GM06990 (cell line): ENCODE data around the gene PPFIBP2.

Source experiments
- DNase-seq: peaks from one replicate; pipeline ENCODE4 v3.0.0-alpha.2; 2011; ENCODE audit not compliant: insufficient read length; ENCODE audit errors: extremely low read depth
- H3K27me3 ChIP-seq: replicated peaks from 2 replicates; pipeline ENCODE4 v1.6.0; 2011; ENCODE audit warnings: low read length; ENCODE audit not compliant: control insufficient read depth, insufficient read depth
- H3K36me3 ChIP-seq: 2 replicates; pipeline ENCODE4 v1.5.1; 2011; ENCODE audit warnings: low read length; ENCODE audit not compliant: control insufficient read depth, insufficient read depth
- H3K4me3 ChIP-seq: replicated peaks from 2 replicates; pipeline ENCODE4 v1.5.1; 2011; ENCODE audit warnings: low read depth, mild to moderate bottlenecking, control low read depth, low read length
- TF ChIP-seq, protein P1 (sequence below): IDR thresholded peaks from 2 replicates; pipeline ENCODE4 v1.5.1; 2011; ENCODE audit warnings: low read length, control low read depth, mild to moderate bottlenecking, inconsistent platforms; ENCODE audit not compliant: insufficient read depth, poor library complexity, severe bottlenecking

PPFIBP2 gene

GRCh38 chr11:7547687-7548086 is 33.9 kb downstream of the PPFIBP2 start:
- no peak overlapping the region for H3K4me3 ChIP-seq
- DNase-seq = no peak
- H3K27me3 ChIP-seq = no peaks in the 10 kb centered on the region
- TF ChIP-seq, protein P1, sequence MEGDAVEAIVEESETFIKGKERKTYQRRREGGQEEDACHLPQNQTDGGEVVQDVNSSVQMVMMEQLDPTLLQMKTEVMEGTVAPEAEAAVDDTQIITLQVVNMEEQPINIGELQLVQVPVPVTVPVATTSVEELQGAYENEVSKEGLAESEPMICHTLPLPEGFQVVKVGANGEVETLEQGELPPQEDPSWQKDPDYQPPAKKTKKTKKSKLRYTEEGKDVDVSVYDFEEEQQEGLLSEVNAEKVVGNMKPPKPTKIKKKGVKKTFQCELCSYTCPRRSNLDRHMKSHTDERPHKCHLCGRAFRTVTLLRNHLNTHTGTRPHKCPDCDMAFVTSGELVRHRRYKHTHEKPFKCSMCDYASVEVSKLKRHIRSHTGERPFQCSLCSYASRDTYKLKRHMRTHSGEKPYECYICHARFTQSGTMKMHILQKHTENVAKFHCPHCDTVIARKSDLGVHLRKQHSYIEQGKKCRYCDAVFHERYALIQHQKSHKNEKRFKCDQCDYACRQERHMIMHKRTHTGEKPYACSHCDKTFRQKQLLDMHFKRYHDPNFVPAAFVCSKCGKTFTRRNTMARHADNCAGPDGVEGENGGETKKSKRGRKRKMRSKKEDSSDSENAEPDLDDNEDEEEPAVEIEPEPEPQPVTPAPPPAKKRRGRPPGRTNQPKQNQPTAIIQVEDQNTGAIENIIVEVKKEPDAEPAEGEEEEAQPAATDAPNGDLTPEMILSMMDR = no peak
- peaks cover 4% of the 10 kb centered on the region for H3K36me3 ChIP-seq

GRCh38 chr11:7548659-7549274 is 35.0 kb downstream of the PPFIBP2 start:
- Histone ChIP-seq H3K27me3 (no peaks in the 10 kb centered on the region), H3K4me3 (no peak overlapping the region), H3K36me3 (peaks cover 4% of the 10 kb centered on the region)
- DNase-seq = peak; percentile 21
- TF ChIP-seq, protein P1 = peak; percentile 78

GRCh38 chr11:7549681-7550080 is 35.9 kb downstream of the PPFIBP2 start:
- no peak overlapping the region for H3K4me3 ChIP-seq
- no peak for DNase-seq
- H3K27me3 ChIP-seq = no peaks in the 10 kb centered on the region
- TF ChIP-seq, protein P1 = no peak
- peaks cover 4% of the 10 kb centered on the region for H3K36me3 ChIP-seq

GRCh38 chr11:7551571-7551970 is 37.8 kb downstream of the PPFIBP2 start:
- TF ChIP-seq, protein P1 = no peak
- no peak for DNase-seq
- Histone ChIP-seq H3K36me3 (peaks cover 4% of the 10 kb centered on the region), H3K27me3 (no peaks in the 10 kb centered on the region), H3K4me3 (no peak overlapping the region)

DNA sequence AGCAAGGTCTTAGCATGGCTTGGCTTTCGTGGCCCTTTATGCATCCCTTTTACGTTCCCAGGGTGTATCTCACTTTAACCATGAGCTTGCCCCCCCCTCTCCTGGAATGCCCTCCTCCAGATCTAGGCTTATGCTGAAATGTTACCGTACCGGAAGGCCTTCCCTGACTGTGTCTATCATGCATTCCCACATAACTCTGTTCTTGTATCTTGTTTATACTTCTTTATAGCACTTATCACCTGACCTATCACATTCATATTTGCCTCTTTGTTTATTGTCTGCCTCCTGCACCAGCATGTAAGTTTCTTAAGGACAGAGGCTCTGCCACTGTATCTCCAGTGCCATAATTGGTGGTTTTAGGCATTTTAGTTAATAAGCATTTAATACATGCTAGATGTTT is 38.9 kb downstream of the PPFIBP2 start:
- Histone ChIP-seq H3K27me3 (no peaks in the 10 kb centered on the region), H3K4me3 (no peak overlapping the region), H3K36me3 (peaks cover 4% of the 10 kb centered on the region)
- DNase-seq = no peak
- TF ChIP-seq, protein P1 = no peak
